Measurements from ENCODE around the gene FOXN3. TPM values are rescaled to one million over a fixed set of nuclear protein-coding genes. Genes with fewer than 3 reads are reported as not detected.
A peak's percentile ranks its signal among the peaks of the same experiment; 100 is the strongest.

The FOXN3 gene
- total RNA-seq, 2 experiments from 2014 or later, result 80.1 to 82.4 TPM

DNA sequence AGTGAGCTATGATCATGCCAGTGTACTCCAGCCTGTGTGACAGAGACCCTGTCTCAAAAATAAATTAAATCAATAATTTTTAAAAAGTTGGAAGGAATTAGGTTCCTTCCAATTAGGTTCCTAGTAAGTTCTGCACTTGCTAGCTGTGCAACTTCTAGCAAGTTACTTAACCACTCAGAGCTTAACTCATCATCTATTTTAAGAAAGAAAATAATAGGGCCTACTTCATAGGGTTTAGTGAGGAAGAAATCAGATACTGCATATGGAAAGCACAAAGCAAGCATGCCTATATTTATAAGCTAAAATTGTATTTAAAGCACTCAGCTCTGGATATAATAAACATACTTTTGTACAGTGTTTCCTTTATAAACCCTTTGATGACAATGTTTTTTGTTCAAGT is 10.7 kb downstream of the FOXN3 start:
- no peak overlapping the region for H3K27ac Mint-ChIP-seq
- peaks cover 67% of the 10 kb centered on the region for H3K4me1 Mint-ChIP-seq
- H3K27me3 Mint-ChIP-seq, result no peaks in the 10 kb centered on the region
- H3K9me3 Mint-ChIP-seq, result no peaks in the 10 kb centered on the region
- no peak overlapping the region for H3K4me3 Mint-ChIP-seq
- peaks cover 84% of the 10 kb centered on the region for H3K36me3 Mint-ChIP-seq
- DNase-seq, result no peak

DNA sequence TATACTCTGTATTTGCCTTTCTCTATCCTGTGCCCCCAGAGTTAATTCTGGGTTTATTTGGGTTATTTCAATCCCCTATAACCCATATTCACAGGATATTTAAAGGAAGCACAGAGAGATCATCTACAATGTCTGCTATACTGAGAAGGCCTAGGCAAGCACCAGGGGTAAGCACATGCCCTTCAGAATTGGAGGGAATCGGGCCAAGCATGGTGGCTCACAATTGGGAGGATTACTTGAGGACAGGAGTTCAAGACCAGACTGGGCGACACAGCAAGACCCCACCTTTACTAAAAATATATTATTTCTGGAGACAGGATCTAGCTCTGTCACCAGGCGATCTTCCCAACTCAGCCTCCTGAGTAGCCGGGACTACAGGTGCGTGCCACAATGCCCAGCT is 11.3 kb downstream of the FOXN3 start:
- Mint-ChIP-seq H3K4me1 (peaks cover 65% of the 10 kb centered on the region), H3K27ac (no peak overlapping the region), H3K9me3 (no peaks in the 10 kb centered on the region), H3K27me3 (no peaks in the 10 kb centered on the region), H3K36me3 (peaks cover 77% of the 10 kb centered on the region), H3K4me3 (no peak overlapping the region)
- DNase-seq, result no peak

DNA sequence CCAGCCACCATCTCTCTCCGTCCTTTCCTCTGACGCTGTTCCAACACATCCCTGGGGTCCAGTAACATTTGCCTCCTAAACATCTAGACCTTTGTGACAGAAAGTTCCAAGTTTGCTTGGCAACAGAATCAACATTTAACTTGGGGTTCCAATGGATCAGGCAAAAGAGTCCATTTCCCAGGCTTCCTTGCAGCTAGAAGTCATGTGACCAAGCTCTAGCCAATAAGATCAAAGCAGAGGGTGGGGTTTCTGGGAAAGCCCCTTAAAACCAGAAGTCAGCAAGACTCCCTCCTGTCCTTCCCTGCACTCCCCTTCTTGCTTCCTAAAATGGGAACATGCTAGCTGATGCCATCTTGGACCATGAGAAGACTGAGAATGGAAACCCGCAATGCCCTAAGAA is 14.7 kb downstream of the FOXN3 start:
- Mint-ChIP-seq H3K9me3 (no peaks in the 10 kb centered on the region), H3K4me1 (peaks cover 65% of the 10 kb centered on the region), H3K4me3 (no peak overlapping the region), H3K36me3 (peaks cover 65% of the 10 kb centered on the region), H3K27me3 (no peaks in the 10 kb centered on the region), H3K27ac (no peak overlapping the region)
- no peak for DNase-seq

DNA sequence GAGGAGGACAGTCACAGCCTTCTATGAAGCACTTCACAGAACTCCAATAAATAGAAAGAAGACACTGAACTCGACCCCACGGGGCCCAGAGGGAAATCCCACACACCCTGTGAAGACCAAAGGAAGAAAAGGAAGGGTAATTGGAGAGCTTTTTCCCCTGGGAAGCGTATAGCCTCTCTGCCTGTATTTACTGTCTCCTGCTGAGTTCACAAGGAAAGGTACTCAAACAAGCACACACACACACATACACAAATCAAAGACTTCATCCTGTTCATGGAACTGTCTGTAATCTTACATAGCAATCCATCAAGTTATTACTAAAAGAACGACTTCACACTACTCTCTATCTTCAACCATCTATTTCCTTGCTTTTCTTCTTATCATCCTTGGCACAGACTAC is 15.3 kb downstream of the FOXN3 start:
- H3K27ac Mint-ChIP-seq, result no peak overlapping the region
- peaks cover 60% of the 10 kb centered on the region for H3K4me1 Mint-ChIP-seq
- H3K9me3 Mint-ChIP-seq, result no peaks in the 10 kb centered on the region
- H3K36me3 Mint-ChIP-seq, result peaks cover 64% of the 10 kb centered on the region
- H3K4me3 Mint-ChIP-seq, result no peak overlapping the region
- DNase-seq, result no peak
- no peaks in the 10 kb centered on the region for H3K27me3 Mint-ChIP-seq

DNA sequence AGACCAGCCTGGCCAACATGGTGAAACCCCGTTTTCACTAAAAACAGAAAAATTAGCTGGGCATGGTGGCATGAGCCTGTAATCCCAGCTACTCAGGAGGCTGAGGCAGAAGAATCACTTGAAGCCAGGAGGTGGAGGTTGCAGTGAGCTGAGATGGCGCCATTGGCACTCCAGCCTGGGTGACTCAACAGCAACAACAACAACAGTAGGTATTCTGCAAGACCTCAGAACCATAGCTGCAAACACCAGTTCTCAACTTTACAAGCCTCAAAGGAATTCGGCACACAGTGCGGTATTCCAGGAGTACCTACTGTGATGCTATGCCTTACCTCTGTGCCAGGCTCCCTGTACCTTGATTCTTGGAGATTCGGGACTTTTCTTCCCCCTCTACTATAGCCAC is 15.8 kb downstream of the FOXN3 start:
- H3K4me1 Mint-ChIP-seq, result peaks cover 59% of the 10 kb centered on the region
- H3K36me3 Mint-ChIP-seq, result peaks cover 63% of the 10 kb centered on the region
- H3K9me3 Mint-ChIP-seq, result no peaks in the 10 kb centered on the region
- H3K27me3 Mint-ChIP-seq, result no peaks in the 10 kb centered on the region
- no peak for DNase-seq
- H3K4me3 Mint-ChIP-seq, result no peak overlapping the region
- no peak overlapping the region for H3K27ac Mint-ChIP-seq

DNA sequence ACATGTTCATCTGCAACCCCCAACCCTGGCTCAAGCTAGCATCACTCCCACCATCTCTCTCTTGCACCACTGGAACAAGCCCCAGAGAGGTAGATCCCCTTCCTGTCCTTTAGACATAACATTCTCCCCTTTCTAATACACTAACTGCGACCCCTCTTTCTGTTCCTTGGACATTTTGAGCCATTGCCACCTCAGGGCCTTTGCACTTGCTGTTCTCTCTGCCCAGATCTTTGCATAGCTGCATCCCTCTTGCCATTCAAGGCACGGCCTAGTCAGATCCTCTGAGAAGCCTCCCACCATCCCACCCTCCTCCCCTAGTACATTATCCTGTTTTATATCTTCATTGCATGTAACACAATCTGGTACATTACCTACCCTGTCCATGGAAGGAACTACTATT is 16.5 kb downstream of the FOXN3 start:
- peak overlapping the region; percentile 7 for H3K27ac Mint-ChIP-seq
- peaks cover 66% of the 10 kb centered on the region for H3K36me3 Mint-ChIP-seq
- no peaks in the 10 kb centered on the region for H3K9me3 Mint-ChIP-seq
- no peak overlapping the region for H3K4me3 Mint-ChIP-seq
- H3K27me3 Mint-ChIP-seq, result no peaks in the 10 kb centered on the region
- no peak for DNase-seq
- H3K4me1 Mint-ChIP-seq, result peaks cover 66% of the 10 kb centered on the region

DNA sequence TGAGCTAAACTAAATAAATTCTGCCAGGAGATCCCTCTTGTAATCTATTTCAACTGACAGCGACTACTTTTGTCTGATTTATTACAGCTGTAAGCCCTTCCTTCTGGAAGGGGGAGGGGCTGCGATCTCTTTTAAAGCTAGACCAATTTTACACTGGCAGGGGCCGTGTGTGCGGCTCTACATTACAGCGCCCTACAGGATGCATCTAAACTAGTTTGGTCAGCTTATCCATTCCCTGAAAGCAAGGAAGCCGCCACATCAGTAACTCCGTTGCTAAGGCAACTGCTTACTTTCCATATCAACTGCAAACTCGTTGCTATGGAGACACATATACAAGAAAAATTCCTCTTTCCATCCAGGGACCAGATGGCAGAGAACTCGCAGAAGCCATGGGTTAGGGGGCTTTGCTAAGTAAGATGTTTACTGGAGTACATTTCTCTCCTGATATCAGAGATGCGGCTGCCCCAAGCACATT is 17.4 kb downstream of the FOXN3 start:
- H3K4me3 Mint-ChIP-seq, result no peak overlapping the region
- H3K36me3 Mint-ChIP-seq, result peaks cover 57% of the 10 kb centered on the region
- H3K27me3 Mint-ChIP-seq, result no peaks in the 10 kb centered on the region
- H3K27ac Mint-ChIP-seq, result no peak overlapping the region
- no peaks in the 10 kb centered on the region for H3K9me3 Mint-ChIP-seq
- H3K4me1 Mint-ChIP-seq, result peaks cover 68% of the 10 kb centered on the region
- no peak for DNase-seq

DNA sequence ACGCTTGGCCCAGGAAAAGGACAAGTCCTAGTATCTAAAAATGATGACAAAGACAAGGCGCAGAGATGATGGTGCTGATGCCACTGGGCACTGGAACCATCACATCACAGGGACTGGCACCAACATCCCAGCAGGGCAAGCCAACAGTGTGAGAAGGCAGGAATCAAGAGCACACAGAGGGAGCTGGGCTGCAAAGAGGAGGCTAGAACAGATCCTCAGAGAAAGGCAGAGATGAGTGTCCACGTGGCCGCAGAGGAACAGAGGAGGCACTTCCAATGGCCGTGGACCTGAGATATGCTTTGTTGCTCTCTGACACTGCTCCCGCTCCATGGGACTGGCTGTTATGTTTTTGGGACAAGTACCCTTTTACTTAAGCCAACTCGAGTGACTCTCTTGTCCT is 17.9 kb downstream of the FOXN3 start:
- no peak overlapping the region for H3K27ac Mint-ChIP-seq
- no peak for DNase-seq
- H3K36me3 Mint-ChIP-seq, result peaks cover 59% of the 10 kb centered on the region
- peaks cover 71% of the 10 kb centered on the region for H3K4me1 Mint-ChIP-seq
- no peaks in the 10 kb centered on the region for H3K9me3 Mint-ChIP-seq
- H3K4me3 Mint-ChIP-seq, result no peak overlapping the region
- H3K27me3 Mint-ChIP-seq, result no peaks in the 10 kb centered on the region

DNA sequence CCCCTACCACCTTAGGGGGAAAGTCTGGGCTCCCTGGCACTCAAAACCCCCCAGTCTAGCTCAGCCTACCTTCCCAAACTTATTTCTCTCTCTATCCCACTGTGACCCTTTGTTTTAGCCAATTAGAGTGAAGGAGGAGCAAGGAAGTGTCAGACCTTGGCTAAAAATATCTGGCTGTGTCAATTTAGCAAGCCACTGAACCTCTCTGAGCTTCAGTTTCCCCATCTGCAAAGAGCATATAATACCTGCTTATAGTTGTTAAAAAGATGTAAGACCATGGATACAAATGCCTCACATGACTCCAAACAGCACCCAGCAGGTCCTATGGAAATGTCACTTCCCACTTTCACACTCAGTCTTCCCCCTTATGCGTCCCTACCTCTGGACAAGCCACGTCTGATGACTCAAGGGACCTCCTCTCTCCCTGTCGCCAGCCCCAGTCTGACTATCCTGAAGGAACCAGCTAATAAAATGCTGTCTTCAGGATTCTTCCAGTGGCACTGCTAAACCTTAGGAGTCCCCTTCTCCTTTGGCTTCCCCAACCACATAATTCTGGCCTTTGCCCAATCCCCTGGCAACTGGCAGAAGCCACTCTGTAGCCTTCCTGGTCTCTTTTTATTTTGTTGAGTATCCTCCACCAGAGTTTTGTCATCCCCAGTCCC is 19.3 kb downstream of the FOXN3 start:
- Mint-ChIP-seq H3K27me3 (no peaks in the 10 kb centered on the region), H3K36me3 (peaks cover 57% of the 10 kb centered on the region), H3K27ac (no peak overlapping the region), H3K4me1 (peaks cover 74% of the 10 kb centered on the region), H3K4me3 (no peak overlapping the region), H3K9me3 (no peaks in the 10 kb centered on the region)
- no peak for DNase-seq

DNA sequence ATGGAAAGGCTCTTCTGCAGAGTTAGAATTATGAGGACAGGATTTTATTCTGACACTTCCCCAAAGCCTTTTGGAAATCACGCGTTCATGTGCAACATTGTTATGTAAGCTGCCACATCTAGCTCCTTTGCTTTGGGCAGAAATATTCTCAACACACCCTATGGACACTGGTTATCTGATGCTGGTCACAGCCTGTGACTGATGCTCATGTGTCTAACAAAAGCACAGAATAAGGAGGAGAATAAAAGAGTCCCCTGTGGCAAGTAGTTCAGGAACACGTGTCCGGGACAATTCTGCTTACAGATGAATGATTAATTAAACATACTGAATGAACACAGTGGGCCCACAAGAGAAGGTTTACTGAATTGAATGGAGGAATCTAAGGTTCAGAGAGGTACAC is 22.1 kb downstream of the FOXN3 start:
- H3K27ac Mint-ChIP-seq, result no peak overlapping the region
- no peak overlapping the region for H3K4me3 Mint-ChIP-seq
- no peak for DNase-seq
- no peaks in the 10 kb centered on the region for H3K9me3 Mint-ChIP-seq
- H3K36me3 Mint-ChIP-seq, result peaks cover 44% of the 10 kb centered on the region
- H3K27me3 Mint-ChIP-seq, result no peaks in the 10 kb centered on the region
- peaks cover 60% of the 10 kb centered on the region for H3K4me1 Mint-ChIP-seq

DNA sequence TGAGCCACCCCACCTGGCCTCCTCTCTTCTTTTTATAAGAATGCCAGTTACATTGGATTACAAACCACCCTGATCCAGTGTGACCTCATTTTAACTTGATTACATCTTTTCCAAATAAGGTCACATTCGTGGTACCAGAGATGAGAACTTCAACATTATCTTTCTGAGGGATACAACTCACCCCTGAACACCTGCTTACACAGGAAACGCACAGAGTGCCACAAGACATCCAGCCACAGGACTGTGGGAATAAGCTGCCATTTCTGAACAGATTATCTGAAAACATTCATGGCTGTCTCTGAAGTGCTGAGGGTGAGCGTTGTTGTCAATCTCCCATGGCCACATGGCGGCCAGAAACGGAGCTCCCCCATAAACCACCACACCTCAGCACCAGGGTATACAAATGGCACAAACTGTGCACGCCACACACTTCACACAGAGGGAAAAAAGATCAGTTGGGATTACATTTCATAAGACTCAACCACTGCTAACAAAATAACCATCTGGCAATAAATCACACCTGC is 23.7 kb downstream of the FOXN3 start:
- peaks cover 58% of the 10 kb centered on the region for H3K4me1 Mint-ChIP-seq
- H3K36me3 Mint-ChIP-seq, result peaks cover 46% of the 10 kb centered on the region
- H3K27me3 Mint-ChIP-seq, result no peaks in the 10 kb centered on the region
- no peak overlapping the region for H3K4me3 Mint-ChIP-seq
- peak overlapping the region; percentile 32 for H3K27ac Mint-ChIP-seq
- H3K9me3 Mint-ChIP-seq, result no peaks in the 10 kb centered on the region
- DNase-seq, result no peak

DNA sequence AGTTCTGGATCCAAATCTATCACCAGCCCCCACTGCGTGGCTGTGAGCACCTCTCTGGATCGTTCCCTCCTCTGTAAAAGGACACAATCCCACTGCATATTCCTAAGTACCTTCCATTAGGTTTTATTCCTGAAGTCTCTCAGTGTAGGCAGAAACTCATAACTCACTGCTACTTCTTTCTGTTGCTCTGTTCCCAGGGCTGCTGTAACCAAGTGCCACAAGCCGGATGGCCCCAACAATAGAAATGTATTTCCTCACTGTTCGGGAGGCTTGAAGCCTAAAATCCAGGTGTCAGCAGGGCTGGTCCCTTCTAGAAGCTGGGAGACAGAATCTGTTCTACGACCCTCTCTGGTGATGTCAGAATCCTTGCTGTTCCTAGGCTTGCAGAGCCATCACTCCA is 24.9 kb downstream of the FOXN3 start:
- peaks cover 44% of the 10 kb centered on the region for H3K36me3 Mint-ChIP-seq
- H3K9me3 Mint-ChIP-seq, result no peaks in the 10 kb centered on the region
- no peak overlapping the region for H3K4me3 Mint-ChIP-seq
- no peak for DNase-seq
- H3K27ac Mint-ChIP-seq, result no peak overlapping the region
- no peaks in the 10 kb centered on the region for H3K27me3 Mint-ChIP-seq
- H3K4me1 Mint-ChIP-seq, result peaks cover 51% of the 10 kb centered on the region

DNA sequence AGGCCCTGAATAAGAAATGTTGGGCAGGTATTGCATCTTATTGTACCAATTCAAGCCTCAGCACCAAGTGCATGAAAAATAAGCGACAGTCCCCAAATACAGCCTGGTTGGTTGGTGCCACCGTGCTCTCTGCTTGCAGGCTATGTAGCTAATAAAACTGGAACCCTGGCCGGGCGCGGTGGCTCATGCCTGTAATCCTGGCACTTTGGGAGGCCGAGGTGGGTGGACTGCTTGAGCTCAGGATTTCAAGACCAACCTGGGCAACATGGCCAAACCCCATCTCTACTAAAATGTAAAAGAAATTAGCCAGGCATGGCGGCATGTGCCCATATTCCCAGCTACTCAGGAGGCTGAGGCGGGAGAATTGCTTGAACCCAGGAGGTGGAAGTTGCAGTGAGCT is 25.5 kb downstream of the FOXN3 start:
- peaks cover 54% of the 10 kb centered on the region for H3K4me1 Mint-ChIP-seq
- no peak overlapping the region for H3K4me3 Mint-ChIP-seq
- H3K27me3 Mint-ChIP-seq, result no peaks in the 10 kb centered on the region
- DNase-seq, result no peak
- peaks cover 41% of the 10 kb centered on the region for H3K36me3 Mint-ChIP-seq
- H3K9me3 Mint-ChIP-seq, result no peaks in the 10 kb centered on the region
- no peak overlapping the region for H3K27ac Mint-ChIP-seq

DNA sequence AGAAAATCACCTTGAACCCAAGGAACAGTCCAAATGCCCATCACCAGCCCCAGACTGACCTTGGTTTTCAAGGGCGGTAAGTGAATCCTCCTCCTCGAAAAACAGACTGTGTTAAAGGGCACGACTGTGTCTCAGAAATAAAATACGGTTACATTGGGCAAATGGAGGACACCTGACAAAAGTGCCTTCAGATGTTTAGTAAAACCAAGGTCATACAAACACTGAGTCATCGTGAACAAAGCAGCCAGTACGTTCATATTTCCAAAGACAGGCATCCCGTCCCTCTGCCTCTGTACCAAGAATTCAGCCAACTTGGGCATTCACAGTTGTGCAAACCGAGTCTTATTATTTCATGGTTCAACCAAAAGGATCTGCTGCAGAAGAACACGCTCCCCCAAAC is 25.9 kb downstream of the FOXN3 start:
- H3K4me1 Mint-ChIP-seq, result peaks cover 53% of the 10 kb centered on the region
- no peak overlapping the region for H3K27ac Mint-ChIP-seq
- peaks cover 38% of the 10 kb centered on the region for H3K36me3 Mint-ChIP-seq
- no peaks in the 10 kb centered on the region for H3K27me3 Mint-ChIP-seq
- H3K4me3 Mint-ChIP-seq, result no peak overlapping the region
- DNase-seq, result no peak
- no peaks in the 10 kb centered on the region for H3K9me3 Mint-ChIP-seq

DNA sequence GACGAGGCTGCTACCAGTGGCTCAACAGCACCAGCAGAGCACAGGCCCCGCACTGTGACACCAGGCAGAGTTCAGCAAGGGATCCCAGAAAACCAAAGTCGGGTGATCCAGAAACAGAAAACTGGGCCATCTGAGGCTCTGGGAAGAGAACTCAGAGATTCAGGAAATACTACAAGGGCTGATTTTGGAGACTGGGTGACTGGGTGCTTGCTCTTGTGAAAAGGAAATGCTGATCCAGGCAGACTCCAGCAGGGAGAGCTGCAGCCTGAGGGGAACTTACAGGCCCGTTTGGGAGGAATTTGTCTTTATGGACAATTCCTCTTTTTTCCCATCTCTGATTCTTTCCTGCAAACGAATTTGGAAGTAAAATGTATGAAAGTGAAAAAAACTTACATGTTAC is 28.2 kb downstream of the FOXN3 start:
- no peak overlapping the region for H3K27ac Mint-ChIP-seq
- no peaks in the 10 kb centered on the region for H3K27me3 Mint-ChIP-seq
- H3K9me3 Mint-ChIP-seq, result no peaks in the 10 kb centered on the region
- peaks cover 46% of the 10 kb centered on the region for H3K4me1 Mint-ChIP-seq
- H3K36me3 Mint-ChIP-seq, result peaks cover 32% of the 10 kb centered on the region
- H3K4me3 Mint-ChIP-seq, result no peak overlapping the region
- DNase-seq, result no peak

DNA sequence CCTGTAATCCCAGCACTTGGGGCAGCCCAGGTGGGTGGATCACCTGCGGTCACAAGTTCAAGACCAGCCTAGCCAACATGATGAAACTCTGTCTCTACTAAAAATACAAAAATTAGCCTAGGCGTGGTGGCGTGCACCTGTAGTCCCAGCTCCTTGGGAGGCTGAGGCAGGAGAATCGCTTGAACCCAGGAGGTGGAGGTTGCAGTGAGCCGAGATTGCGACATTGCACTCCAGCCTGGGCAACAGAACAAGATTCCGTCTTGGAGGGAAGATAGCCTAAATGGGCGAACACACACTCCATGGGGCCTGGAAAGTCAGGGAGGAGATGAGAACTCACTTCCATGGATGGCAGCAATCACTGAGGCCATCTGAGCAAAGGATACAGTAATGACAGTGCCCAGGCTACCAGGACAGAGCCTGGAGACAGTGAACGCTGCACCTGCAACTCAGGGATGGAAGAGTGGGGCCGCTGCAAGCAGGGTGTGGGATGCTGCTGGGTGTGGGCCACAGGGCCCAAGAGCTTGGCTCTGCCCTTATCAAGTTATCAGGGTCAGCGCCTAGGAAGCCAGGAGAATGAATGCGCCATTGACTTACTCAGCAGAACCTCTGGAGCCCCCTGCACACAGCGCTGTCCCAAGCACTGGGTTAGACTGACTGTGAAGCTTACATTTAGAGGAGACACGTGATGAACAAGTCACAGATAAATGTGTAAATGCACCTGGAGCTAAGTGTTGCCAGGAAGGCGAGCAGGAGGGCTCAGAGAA is 28.9 kb downstream of the FOXN3 start:
- peaks cover 30% of the 10 kb centered on the region for H3K36me3 Mint-ChIP-seq
- H3K27ac Mint-ChIP-seq, result peak overlapping the region; percentile 13
- peaks cover 39% of the 10 kb centered on the region for H3K4me1 Mint-ChIP-seq
- no peak overlapping the region for H3K4me3 Mint-ChIP-seq
- H3K9me3 Mint-ChIP-seq, result no peaks in the 10 kb centered on the region
- H3K27me3 Mint-ChIP-seq, result no peaks in the 10 kb centered on the region
- DNase-seq, result no peak
